ENCODE data around the gene MAST4. TPM values are rescaled to one million over a fixed set of nuclear protein-coding genes. Genes with fewer than 3 reads are reported as not detected.
"Not testable (repeated sequence)": the region's sequence is repeated elsewhere in the genome, so short reads cannot be mapped to it uniquely, and the experiment has no call there.

The MAST4 gene
- total and polyA plus RNA-seq, 4 donors, result 17.1 to 34.6 (median 21.0) TPM

GRCh38 chr5:66671305-66671704, 75.1 kb downstream of the MAST4 start:
- H3K4me3 ChIP-seq (ENCODE audit: low read depth, low read length), result no peak overlapping the region
- no peak overlapping the region for H3K27ac ChIP-seq (ENCODE audit: low read depth, low read length)
- WGBS (ENCODE audit: insufficient coverage), result 0% methylated on average over 1 of the region's 2 CpGs

GRCh38 chr5:66674802-66675201, 78.6 kb downstream of the MAST4 start:
- no peak for DNase-seq (ENCODE audit: low read depth in 4 of 6, low spot score in 6 of 6)
- Histone ChIP-seq H3K4me3 (ENCODE audit: low read depth, low read length) (no peak overlapping the region), H3K4me1 (ENCODE audit: control insufficient read depth, insufficient read depth, low read length) (no peaks in the 10 kb centered on the region), H3K36me3 (ENCODE audit: control insufficient read depth, insufficient read depth, low read length) (no peaks in the 10 kb centered on the region), H3K27ac (ENCODE audit: low read depth, low read length) (no peak overlapping the region), H3K27me3 (ENCODE audit: control insufficient read depth, insufficient read depth, low read length) (no peaks in the 10 kb centered on the region), H3K9me3 (ENCODE audit: control insufficient read depth, insufficient read depth, low read length) (no peaks in the 10 kb centered on the region)
- 93% methylated on average over 3 of the region's 5 CpGs for WGBS (ENCODE audit: insufficient coverage)

More at GRCh38 chr5:66671305-66671704, 75.1 kb downstream of the MAST4 start:
- H3K27me3 ChIP-seq (ENCODE audit: control insufficient read depth, insufficient read depth, low read length), result no peaks in the 10 kb centered on the region
- peak in 1 of 6 donors; percentile 63 for DNase-seq (ENCODE audit: low read depth in 4 of 6, low spot score in 6 of 6)
- no peaks in the 10 kb centered on the region for H3K4me1 ChIP-seq (ENCODE audit: control insufficient read depth, insufficient read depth, low read length)
- H3K36me3 ChIP-seq (ENCODE audit: control insufficient read depth, insufficient read depth, low read length), result no peaks in the 10 kb centered on the region
- no peaks in the 10 kb centered on the region for H3K9me3 ChIP-seq (ENCODE audit: control insufficient read depth, insufficient read depth, low read length)

- WGBS (ENCODE audit: insufficient coverage), result no CpG with 5 or more reads among the region's 2 CpGs
- no peaks in the 10 kb centered on the region for H3K36me3 ChIP-seq (ENCODE audit: control insufficient read depth, insufficient read depth, low read length)
- DNase-seq (ENCODE audit: low read depth in 4 of 6, low spot score in 6 of 6), result no peak
- no peaks in the 10 kb centered on the region for H3K4me1 ChIP-seq (ENCODE audit: control insufficient read depth, insufficient read depth, low read length)
- H3K9me3 ChIP-seq (ENCODE audit: control insufficient read depth, insufficient read depth, low read length), result no peaks in the 10 kb centered on the region
- H3K27me3 ChIP-seq (ENCODE audit: control insufficient read depth, insufficient read depth, low read length), result no peaks in the 10 kb centered on the region
- no peak overlapping the region for H3K4me3 ChIP-seq (ENCODE audit: low read depth, low read length)
- no peak overlapping the region for H3K27ac ChIP-seq (ENCODE audit: low read depth, low read length)
These were observed 79.2 kb downstream of the MAST4 start for GRCh38 chr5:66675406-66675805.

- no CpG with 5 or more reads among the region's 3 CpGs for WGBS (ENCODE audit: insufficient coverage)
- H3K4me1 ChIP-seq (ENCODE audit: control insufficient read depth, insufficient read depth, low read length), result peaks cover 4% of the 10 kb centered on the region
- H3K27ac ChIP-seq (ENCODE audit: low read depth, low read length), result no peak overlapping the region
- H3K9me3 ChIP-seq (ENCODE audit: control insufficient read depth, insufficient read depth, low read length), result no peaks in the 10 kb centered on the region
- H3K36me3 ChIP-seq (ENCODE audit: control insufficient read depth, insufficient read depth, low read length), result no peaks in the 10 kb centered on the region
- peak in 1 of 6 donors; percentile 41 for DNase-seq (ENCODE audit: low read depth in 4 of 6, low spot score in 6 of 6)
- no peaks in the 10 kb centered on the region for H3K27me3 ChIP-seq (ENCODE audit: control insufficient read depth, insufficient read depth, low read length)
- H3K4me3 ChIP-seq (ENCODE audit: low read depth, low read length), result no peak overlapping the region
These were observed 84.0 kb downstream of the MAST4 start for GRCh38 chr5:66680221-66680620.

GRCh38 chr5:66680804-66681203, 84.6 kb downstream of the MAST4 start:
- Histone ChIP-seq H3K27me3 (ENCODE audit: control insufficient read depth, insufficient read depth, low read length) (no peaks in the 10 kb centered on the region), H3K4me3 (ENCODE audit: low read depth, low read length) (no peak overlapping the region), H3K36me3 (ENCODE audit: control insufficient read depth, insufficient read depth, low read length) (no peaks in the 10 kb centered on the region), H3K9me3 (ENCODE audit: control insufficient read depth, insufficient read depth, low read length) (no peaks in the 10 kb centered on the region), H3K27ac (ENCODE audit: low read depth, low read length) (no peak overlapping the region), H3K4me1 (ENCODE audit: control insufficient read depth, insufficient read depth, low read length) (peaks cover 4% of the 10 kb centered on the region)
- no peak for DNase-seq (ENCODE audit: low read depth in 4 of 6, low spot score in 6 of 6)
- WGBS (ENCODE audit: insufficient coverage), result 100% methylated on average over 3 of the region's 3 CpGs

- H3K27ac ChIP-seq (ENCODE audit: low read depth, low read length), result no peak overlapping the region
- WGBS (ENCODE audit: insufficient coverage), result 73% methylated on average over 1 of the region's 2 CpGs
- peaks cover 4% of the 10 kb centered on the region for H3K4me1 ChIP-seq (ENCODE audit: control insufficient read depth, insufficient read depth, low read length)
- DNase-seq (ENCODE audit: low read depth in 4 of 6, low spot score in 6 of 6), result no peak
- H3K4me3 ChIP-seq (ENCODE audit: low read depth, low read length), result no peak overlapping the region
- H3K36me3 ChIP-seq (ENCODE audit: control insufficient read depth, insufficient read depth, low read length), result no peaks in the 10 kb centered on the region
- H3K27me3 ChIP-seq (ENCODE audit: control insufficient read depth, insufficient read depth, low read length), result no peaks in the 10 kb centered on the region
- no peaks in the 10 kb centered on the region for H3K9me3 ChIP-seq (ENCODE audit: control insufficient read depth, insufficient read depth, low read length)
These were observed 88.5 kb downstream of the MAST4 start for GRCh38 chr5:66684663-66685062.

GRCh38 chr5:66689522-66690220, 93.5 kb downstream of the MAST4 start:
- Histone ChIP-seq H3K9me3 (ENCODE audit: control insufficient read depth, insufficient read depth, low read length) (no peaks in the 10 kb centered on the region), H3K27ac (ENCODE audit: low read depth, low read length) (no peak overlapping the region), H3K36me3 (ENCODE audit: control insufficient read depth, insufficient read depth, low read length) (no peaks in the 10 kb centered on the region), H3K4me3 (ENCODE audit: low read depth, low read length) (no peak overlapping the region), H3K4me1 (ENCODE audit: control insufficient read depth, insufficient read depth, low read length) (no peaks in the 10 kb centered on the region), H3K27me3 (ENCODE audit: control insufficient read depth, insufficient read depth, low read length) (no peaks in the 10 kb centered on the region)
- WGBS (ENCODE audit: insufficient coverage), result no CpG with 5 or more reads among the region's 5 CpGs
- no peak for DNase-seq (ENCODE audit: low read depth in 4 of 6, low spot score in 6 of 6)

- DNase-seq (ENCODE audit: low read depth in 4 of 6, low spot score in 6 of 6), result no peak
- Histone ChIP-seq H3K9me3 (ENCODE audit: control insufficient read depth, insufficient read depth, low read length) (no peaks in the 10 kb centered on the region), H3K27ac (ENCODE audit: low read depth, low read length) (no peak overlapping the region), H3K4me1 (ENCODE audit: control insufficient read depth, insufficient read depth, low read length) (no peaks in the 10 kb centered on the region), H3K4me3 (ENCODE audit: low read depth, low read length) (no peak overlapping the region), H3K36me3 (ENCODE audit: control insufficient read depth, insufficient read depth, low read length) (no peaks in the 10 kb centered on the region), H3K27me3 (ENCODE audit: control insufficient read depth, insufficient read depth, low read length) (no peaks in the 10 kb centered on the region)
- 81% methylated on average over 3 of the region's 3 CpGs for WGBS (ENCODE audit: insufficient coverage)
These were observed 97.8 kb downstream of the MAST4 start for GRCh38 chr5:66694036-66694435.

GRCh38 chr5:66695840-66696239, 99.6 kb downstream of the MAST4 start:
- not testable (repeated sequence) for DNase-seq (ENCODE audit: low read depth in 4 of 6, low spot score in 6 of 6); H3K4me1 ChIP-seq (ENCODE audit: control insufficient read depth, insufficient read depth, low read length); H3K27me3 ChIP-seq (ENCODE audit: control insufficient read depth, insufficient read depth, low read length); H3K27ac ChIP-seq (ENCODE audit: low read depth, low read length); H3K9me3 ChIP-seq (ENCODE audit: control insufficient read depth, insufficient read depth, low read length); H3K36me3 ChIP-seq (ENCODE audit: control insufficient read depth, insufficient read depth, low read length); H3K4me3 ChIP-seq (ENCODE audit: low read depth, low read length)
- no CpG with 5 or more reads among the region's 2 CpGs for WGBS (ENCODE audit: insufficient coverage)

- Histone ChIP-seq H3K4me3 (ENCODE audit: low read depth, low read length) (no peak overlapping the region), H3K36me3 (ENCODE audit: control insufficient read depth, insufficient read depth, low read length) (no peaks in the 10 kb centered on the region), H3K9me3 (ENCODE audit: control insufficient read depth, insufficient read depth, low read length) (no peaks in the 10 kb centered on the region), H3K4me1 (ENCODE audit: control insufficient read depth, insufficient read depth, low read length) (no peaks in the 10 kb centered on the region), H3K27ac (ENCODE audit: low read depth, low read length) (no peak overlapping the region), H3K27me3 (ENCODE audit: control insufficient read depth, insufficient read depth, low read length) (no peaks in the 10 kb centered on the region)
- DNase-seq (ENCODE audit: low read depth in 4 of 6, low spot score in 6 of 6), result no peak
- 84% methylated on average over 6 of the region's 6 CpGs for WGBS (ENCODE audit: insufficient coverage)
These were observed 101.8 kb downstream of the MAST4 start for GRCh38 chr5:66697796-66698564.
